ENCODE data around the gene NCKAP5. TPM values are rescaled to one million over a fixed set of nuclear protein-coding genes. Genes with fewer than 3 reads are reported as not detected.

Gene NCKAP5
- total and polyA plus RNA-seq, 2 of the 8 experiments (the other 6 are each of a cell fraction or from before 2014, with no cell fraction given) = 0.27 to 0.86 TPM

DNA sequence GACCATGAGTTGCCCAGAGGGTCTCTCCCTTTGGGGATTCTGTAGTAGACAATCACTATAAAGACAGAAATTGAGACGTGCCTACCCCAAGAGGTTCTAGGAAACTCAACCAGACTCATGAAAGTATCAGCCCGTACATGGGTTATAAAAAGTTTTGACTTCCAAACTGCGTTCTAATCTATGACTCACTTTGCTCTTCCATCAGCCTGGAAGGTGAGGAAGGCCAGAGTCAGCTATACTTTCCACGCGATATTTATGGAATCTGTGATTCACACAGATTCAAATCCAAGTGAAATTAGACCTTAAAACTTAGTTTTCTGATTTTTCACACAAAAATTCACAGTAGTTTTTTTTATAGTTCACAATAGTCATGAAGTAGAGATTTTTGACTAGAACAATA, 890.6 kb downstream of the NCKAP5 start (continued):
- no peak for TF ChIP-seq TBP (IDR thresholded peaks at IDR 0.05; ENCODE audit: low read depth, low read length)
- no peak for TF ChIP-seq SRF (IDR thresholded peaks at IDR 0.05; ENCODE audit: low read depth, low read length)
- no peak for TF ChIP-seq CEBPB (IDR thresholded peaks at IDR 0.05; ENCODE audit: low read depth, low read length)
- no peak for TF ChIP-seq CREB1 (IDR thresholded peaks at IDR 0.05)
